K562 (cell line): ENCODE results near the gene PTTG1IP. TPM values are rescaled to one million over a fixed set of nuclear protein-coding genes. Genes with fewer than 3 reads are reported as not detected.
A peak's percentile ranks its signal among the peaks of the same experiment; 100 is the strongest.

Experiments
- ZNF589 ChIP-seq: fragments of 200-800 bp; sonication (Bioruptor generic); IDR thresholded peaks from 2 replicates; pipeline ENCODE4 v1.6.1; 2016; ENCODE audit warnings: low read depth, missing genetic modification characterization, missing compliant biosample characterization
- polyA plus RNA-seq, 8 experiments: library from polyadenylated mRNA; depleted of rRNA in 4 of 8; stranded (reverse) in 5 of 8; unstranded in 3 of 8; fragments of >200 nt; fragmentation: Nextera tagmentation in 2 of 8; fragmentation: Illumina TruSeq in 1 of 8; extraction: Ambion mirVana in 2 of 8; extraction: Trizol in 1 of 8; gene quantifications; 2 replicates each; pipeline versions ENCODE4 v1.2.1 to v1.2.3, GENCODE V29; 2011 to 2014; ENCODE audit warnings: inconsistent platforms in 1 of 8, missing spikeins in 1 of 8
- total RNA-seq, 7 experiments: library from RNA; depleted of rRNA in 6 of 7; stranded (reverse); fragments of >200 nt in 6 of 7; fragmentation: Illumina TruSeq in 2 of 7; extraction: Trizol in 2 of 7; gene quantifications; 2 replicates each; pipeline versions ENCODE4 v1.2.1 to v1.2.3, GENCODE V29; 2011 to 2021; ENCODE audit warnings: low replicate concordance in 1 of 7
- TF ChIP-seq, protein P1 (sequence below): sonication (generic); formaldehyde crosslinking; IDR thresholded peaks from 2 replicates; pipeline ENCODE4 v1.8.0; 2023; ENCODE audit warnings: missing genetic modification reagents, mild to moderate bottlenecking, borderline replicate concordance
- TF ChIP-seq, protein P2 (sequence below): fragments of 250-450 bp; sonication (Bioruptor Pico); IDR thresholded peaks from 2 replicates; pipeline ENCODE4 v1.5.0; 2020; ENCODE audit warnings: mild to moderate bottlenecking, borderline replicate concordance
- TF ChIP-seq, protein P3 (sequence below): fragments of 450-650 bp; IDR thresholded peaks from 2 replicates; pipeline ENCODE4 v1.6.1; 2016; ENCODE audit warnings: borderline replicate concordance

Gene PTTG1IP
- total and polyA plus RNA-seq, 9 of the 15 experiments (the other 6 are each of a cell fraction or from before 2014, with no cell fraction given): 5.0 to 99.3 (median 82.4) TPM

DNA sequence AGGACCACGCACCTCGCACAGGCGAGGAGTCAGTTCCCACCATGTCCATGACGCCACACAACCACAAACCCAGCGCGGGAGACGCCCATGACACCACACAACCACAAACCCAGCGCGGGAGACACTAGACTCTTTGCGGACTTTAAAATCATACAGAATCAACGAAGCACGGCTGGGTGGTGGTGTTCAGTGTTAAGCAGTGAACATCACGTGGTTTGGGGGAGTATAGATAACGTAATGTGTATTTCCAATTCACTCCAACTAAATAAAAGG is 19.2 kb downstream of the PTTG1IP start (continued):
- TF ChIP-seq, protein P1, sequence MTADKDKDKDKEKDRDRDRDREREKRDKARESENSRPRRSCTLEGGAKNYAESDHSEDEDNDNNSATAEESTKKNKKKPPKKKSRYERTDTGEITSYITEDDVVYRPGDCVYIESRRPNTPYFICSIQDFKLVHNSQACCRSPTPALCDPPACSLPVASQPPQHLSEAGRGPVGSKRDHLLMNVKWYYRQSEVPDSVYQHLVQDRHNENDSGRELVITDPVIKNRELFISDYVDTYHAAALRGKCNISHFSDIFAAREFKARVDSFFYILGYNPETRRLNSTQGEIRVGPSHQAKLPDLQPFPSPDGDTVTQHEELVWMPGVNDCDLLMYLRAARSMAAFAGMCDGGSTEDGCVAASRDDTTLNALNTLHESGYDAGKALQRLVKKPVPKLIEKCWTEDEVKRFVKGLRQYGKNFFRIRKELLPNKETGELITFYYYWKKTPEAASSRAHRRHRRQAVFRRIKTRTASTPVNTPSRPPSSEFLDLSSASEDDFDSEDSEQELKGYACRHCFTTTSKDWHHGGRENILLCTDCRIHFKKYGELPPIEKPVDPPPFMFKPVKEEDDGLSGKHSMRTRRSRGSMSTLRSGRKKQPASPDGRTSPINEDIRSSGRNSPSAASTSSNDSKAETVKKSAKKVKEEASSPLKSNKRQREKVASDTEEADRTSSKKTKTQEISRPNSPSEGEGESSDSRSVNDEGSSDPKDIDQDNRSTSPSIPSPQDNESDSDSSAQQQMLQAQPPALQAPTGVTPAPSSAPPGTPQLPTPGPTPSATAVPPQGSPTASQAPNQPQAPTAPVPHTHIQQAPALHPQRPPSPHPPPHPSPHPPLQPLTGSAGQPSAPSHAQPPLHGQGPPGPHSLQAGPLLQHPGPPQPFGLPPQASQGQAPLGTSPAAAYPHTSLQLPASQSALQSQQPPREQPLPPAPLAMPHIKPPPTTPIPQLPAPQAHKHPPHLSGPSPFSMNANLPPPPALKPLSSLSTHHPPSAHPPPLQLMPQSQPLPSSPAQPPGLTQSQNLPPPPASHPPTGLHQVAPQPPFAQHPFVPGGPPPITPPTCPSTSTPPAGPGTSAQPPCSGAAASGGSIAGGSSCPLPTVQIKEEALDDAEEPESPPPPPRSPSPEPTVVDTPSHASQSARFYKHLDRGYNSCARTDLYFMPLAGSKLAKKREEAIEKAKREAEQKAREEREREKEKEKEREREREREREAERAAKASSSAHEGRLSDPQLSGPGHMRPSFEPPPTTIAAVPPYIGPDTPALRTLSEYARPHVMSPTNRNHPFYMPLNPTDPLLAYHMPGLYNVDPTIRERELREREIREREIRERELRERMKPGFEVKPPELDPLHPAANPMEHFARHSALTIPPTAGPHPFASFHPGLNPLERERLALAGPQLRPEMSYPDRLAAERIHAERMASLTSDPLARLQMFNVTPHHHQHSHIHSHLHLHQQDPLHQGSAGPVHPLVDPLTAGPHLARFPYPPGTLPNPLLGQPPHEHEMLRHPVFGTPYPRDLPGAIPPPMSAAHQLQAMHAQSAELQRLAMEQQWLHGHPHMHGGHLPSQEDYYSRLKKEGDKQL (CRISPR knock-in tag): peak; percentile 23; the same call in 1 of the 2 replicates
- no peak for TF ChIP-seq ZNF589
- TF ChIP-seq, protein P2, sequence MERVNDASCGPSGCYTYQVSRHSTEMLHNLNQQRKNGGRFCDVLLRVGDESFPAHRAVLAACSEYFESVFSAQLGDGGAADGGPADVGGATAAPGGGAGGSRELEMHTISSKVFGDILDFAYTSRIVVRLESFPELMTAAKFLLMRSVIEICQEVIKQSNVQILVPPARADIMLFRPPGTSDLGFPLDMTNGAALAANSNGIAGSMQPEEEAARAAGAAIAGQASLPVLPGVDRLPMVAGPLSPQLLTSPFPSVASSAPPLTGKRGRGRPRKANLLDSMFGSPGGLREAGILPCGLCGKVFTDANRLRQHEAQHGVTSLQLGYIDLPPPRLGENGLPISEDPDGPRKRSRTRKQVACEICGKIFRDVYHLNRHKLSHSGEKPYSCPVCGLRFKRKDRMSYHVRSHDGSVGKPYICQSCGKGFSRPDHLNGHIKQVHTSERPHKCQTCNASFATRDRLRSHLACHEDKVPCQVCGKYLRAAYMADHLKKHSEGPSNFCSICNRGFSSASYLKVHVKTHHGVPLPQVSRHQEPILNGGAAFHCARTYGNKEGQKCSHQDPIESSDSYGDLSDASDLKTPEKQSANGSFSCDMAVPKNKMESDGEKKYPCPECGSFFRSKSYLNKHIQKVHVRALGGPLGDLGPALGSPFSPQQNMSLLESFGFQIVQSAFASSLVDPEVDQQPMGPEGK (CRISPR knock-in tag): 0 out of 2 replicates have a peak, but pooled peaks have one; percentile 3
- TF ChIP-seq, protein P3, sequence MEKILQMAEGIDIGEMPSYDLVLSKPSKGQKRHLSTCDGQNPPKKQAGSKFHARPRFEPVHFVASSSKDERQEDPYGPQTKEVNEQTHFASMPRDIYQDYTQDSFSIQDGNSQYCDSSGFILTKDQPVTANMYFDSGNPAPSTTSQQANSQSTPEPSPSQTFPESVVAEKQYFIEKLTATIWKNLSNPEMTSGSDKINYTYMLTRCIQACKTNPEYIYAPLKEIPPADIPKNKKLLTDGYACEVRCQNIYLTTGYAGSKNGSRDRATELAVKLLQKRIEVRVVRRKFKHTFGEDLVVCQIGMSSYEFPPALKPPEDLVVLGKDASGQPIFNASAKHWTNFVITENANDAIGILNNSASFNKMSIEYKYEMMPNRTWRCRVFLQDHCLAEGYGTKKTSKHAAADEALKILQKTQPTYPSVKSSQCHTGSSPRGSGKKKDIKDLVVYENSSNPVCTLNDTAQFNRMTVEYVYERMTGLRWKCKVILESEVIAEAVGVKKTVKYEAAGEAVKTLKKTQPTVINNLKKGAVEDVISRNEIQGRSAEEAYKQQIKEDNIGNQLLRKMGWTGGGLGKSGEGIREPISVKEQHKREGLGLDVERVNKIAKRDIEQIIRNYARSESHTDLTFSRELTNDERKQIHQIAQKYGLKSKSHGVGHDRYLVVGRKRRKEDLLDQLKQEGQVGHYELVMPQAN: no peak
- TF ChIP-seq, all 486 proteins: peak for 34
